ENCODE results near the gene ZNF491. TPM values are rescaled to one million over a fixed set of nuclear protein-coding genes. Genes with fewer than 3 reads are reported as not detected.
"Not testable (repeated sequence)": the region's sequence is repeated elsewhere in the genome, so short reads cannot be mapped to it uniquely, and the experiment has no call there.

ZNF491 gene
- total RNA-seq, 1 experiment from 2014 or later: 0.98 TPM

GRCh38 chr19:11843722-11844121, 45.4 kb downstream of the ZNF491 start:
- Histone ChIP-seq H3K4me3 (ENCODE audit: low read depth in 2 of 2, low read length in 2 of 2) (no peak overlapping the region), H3K27ac (ENCODE audit: low read length) (no peak overlapping the region), H3K4me1 (ENCODE audit: control insufficient read depth, insufficient read depth, low read length) (no peaks in the 10 kb centered on the region), H3K27me3 (ENCODE audit: control insufficient read depth, insufficient read depth, low read length) (no peaks in the 10 kb centered on the region), H3K9me3 (ENCODE audit: control insufficient read depth, insufficient read depth, low read depth, low read length) (no peaks in the 10 kb centered on the region), H3K36me3 (ENCODE audit: control insufficient read depth, insufficient read depth, low read length) (no peaks in the 10 kb centered on the region)
- POLR2A ChIA-PET: no interaction called here
- no TSS peak for BruUV-seq (replicated peaks)
- no peak for DNase-seq (ENCODE audit: low read depth, low spot score)
- TF ChIP-seq, protein P1, sequence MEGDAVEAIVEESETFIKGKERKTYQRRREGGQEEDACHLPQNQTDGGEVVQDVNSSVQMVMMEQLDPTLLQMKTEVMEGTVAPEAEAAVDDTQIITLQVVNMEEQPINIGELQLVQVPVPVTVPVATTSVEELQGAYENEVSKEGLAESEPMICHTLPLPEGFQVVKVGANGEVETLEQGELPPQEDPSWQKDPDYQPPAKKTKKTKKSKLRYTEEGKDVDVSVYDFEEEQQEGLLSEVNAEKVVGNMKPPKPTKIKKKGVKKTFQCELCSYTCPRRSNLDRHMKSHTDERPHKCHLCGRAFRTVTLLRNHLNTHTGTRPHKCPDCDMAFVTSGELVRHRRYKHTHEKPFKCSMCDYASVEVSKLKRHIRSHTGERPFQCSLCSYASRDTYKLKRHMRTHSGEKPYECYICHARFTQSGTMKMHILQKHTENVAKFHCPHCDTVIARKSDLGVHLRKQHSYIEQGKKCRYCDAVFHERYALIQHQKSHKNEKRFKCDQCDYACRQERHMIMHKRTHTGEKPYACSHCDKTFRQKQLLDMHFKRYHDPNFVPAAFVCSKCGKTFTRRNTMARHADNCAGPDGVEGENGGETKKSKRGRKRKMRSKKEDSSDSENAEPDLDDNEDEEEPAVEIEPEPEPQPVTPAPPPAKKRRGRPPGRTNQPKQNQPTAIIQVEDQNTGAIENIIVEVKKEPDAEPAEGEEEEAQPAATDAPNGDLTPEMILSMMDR (IDR thresholded peaks at IDR 0.05): no peak
- TF ChIP-seq TCF7L2 (IDR thresholded peaks at IDR 0.05; ENCODE audit: low read depth, low read length) (no peak), SIN3A (IDR thresholded peaks at IDR 0.05; ENCODE audit: borderline replicate concordance, insufficient read depth, low read depth, low read length) (no peak), REST (IDR thresholded peaks at IDR 0.05; ENCODE audit: insufficient read depth in 1 of 2, low read depth in 2 of 2, low read length in 1 of 2) (no peak), POLR2AphosphoS5 (IDR thresholded peaks at IDR 0.05; ENCODE audit: low read depth, low read length) (no peak)
- ATAC-seq: no peak
- intact Hi-C loops (cut with micrococcal nuclease; ENCODE audit: unreplicated experiment): no loop called here
- CTCF ChIA-PET: no interaction called here
- in situ Hi-C loops (cut with HindIII; ENCODE audit: low pct_unique_long_range_greater_than_20kb, low sequenced_read_pairs): no loop called here

GRCh38 chr19:11847615-11848014, 49.3 kb downstream of the ZNF491 start:
- in situ Hi-C loops (cut with HindIII; ENCODE audit: low pct_unique_long_range_greater_than_20kb, low sequenced_read_pairs); H3K9me3 ChIP-seq (ENCODE audit: control insufficient read depth, insufficient read depth, low read depth, low read length); H3K27ac ChIP-seq (ENCODE audit: low read length); CTCF ChIA-PET; BruUV-seq (replicated peaks); H3K4me1 ChIP-seq (ENCODE audit: control insufficient read depth, insufficient read depth, low read length); H3K36me3 ChIP-seq (ENCODE audit: control insufficient read depth, insufficient read depth, low read length); H3K27me3 ChIP-seq (ENCODE audit: control insufficient read depth, insufficient read depth, low read length); POLR2A ChIA-PET; DNase-seq (ENCODE audit: low read depth, low spot score); H3K4me3 ChIP-seq (ENCODE audit: low read depth in 2 of 2, low read length in 2 of 2); intact Hi-C loops (cut with micrococcal nuclease; ENCODE audit: unreplicated experiment): not testable (repeated sequence)
- ATAC-seq: peak; percentile 55; the same call in 1 of the 2 replicates

GRCh38 chr19:11848200-11848593, 49.9 kb downstream of the ZNF491 start:
- H3K4me1 ChIP-seq (ENCODE audit: control insufficient read depth, insufficient read depth, low read length): no peaks in the 10 kb centered on the region
- in situ Hi-C loops (cut with HindIII; ENCODE audit: low pct_unique_long_range_greater_than_20kb, low sequenced_read_pairs) (no loop called here), intact Hi-C loops (cut with micrococcal nuclease; ENCODE audit: unreplicated experiment) (no loop called here)
- H3K4me3 ChIP-seq (ENCODE audit: low read depth in 2 of 2, low read length in 2 of 2): peak overlapping the region; percentile 61 to 74
- no peaks in the 10 kb centered on the region for H3K36me3 ChIP-seq (ENCODE audit: control insufficient read depth, insufficient read depth, low read length)
- ChIA-PET CTCF (no interaction called here), POLR2A (no interaction called here)
- H3K27ac ChIP-seq (ENCODE audit: low read length): no peak overlapping the region; the same call in 1 of the 2 replicates
- BruUV-seq (replicated peaks): no TSS peak
- no peak for DNase-seq (ENCODE audit: low read depth, low spot score)
- no peak for TF ChIP-seq REST (IDR thresholded peaks at IDR 0.05; ENCODE audit: insufficient read depth in 1 of 2, low read depth in 2 of 2, low read length in 1 of 2)
- TF ChIP-seq TCF7L2 (IDR thresholded peaks at IDR 0.05; ENCODE audit: low read depth, low read length): no peak
- no peak for TF ChIP-seq SIN3A (IDR thresholded peaks at IDR 0.05; ENCODE audit: borderline replicate concordance, insufficient read depth, low read depth, low read length)
- TF ChIP-seq POLR2AphosphoS5 (IDR thresholded peaks at IDR 0.05; ENCODE audit: low read depth, low read length): no peak
- TF ChIP-seq, protein P1 (IDR thresholded peaks at IDR 0.05): no peak
- ATAC-seq: peak; percentile 46
- no peaks in the 10 kb centered on the region for H3K27me3 ChIP-seq (ENCODE audit: control insufficient read depth, insufficient read depth, low read length)
- H3K9me3 ChIP-seq (ENCODE audit: control insufficient read depth, insufficient read depth, low read depth, low read length): no peaks in the 10 kb centered on the region
